ENCODE results near the gene SLC35A1.
"Not testable (repeated sequence)": the region's sequence is repeated elsewhere in the genome, so short reads cannot be mapped to it uniquely, and the experiment has no call there.

Gene SLC35A1

GRCh38 chr6:87483929-87484328 lies 11.2 kb downstream of the SLC35A1 start:
- DNase-seq (ENCODE audit: low read depth) = peak; percentile 84
- TF ChIP-seq, protein P1, sequence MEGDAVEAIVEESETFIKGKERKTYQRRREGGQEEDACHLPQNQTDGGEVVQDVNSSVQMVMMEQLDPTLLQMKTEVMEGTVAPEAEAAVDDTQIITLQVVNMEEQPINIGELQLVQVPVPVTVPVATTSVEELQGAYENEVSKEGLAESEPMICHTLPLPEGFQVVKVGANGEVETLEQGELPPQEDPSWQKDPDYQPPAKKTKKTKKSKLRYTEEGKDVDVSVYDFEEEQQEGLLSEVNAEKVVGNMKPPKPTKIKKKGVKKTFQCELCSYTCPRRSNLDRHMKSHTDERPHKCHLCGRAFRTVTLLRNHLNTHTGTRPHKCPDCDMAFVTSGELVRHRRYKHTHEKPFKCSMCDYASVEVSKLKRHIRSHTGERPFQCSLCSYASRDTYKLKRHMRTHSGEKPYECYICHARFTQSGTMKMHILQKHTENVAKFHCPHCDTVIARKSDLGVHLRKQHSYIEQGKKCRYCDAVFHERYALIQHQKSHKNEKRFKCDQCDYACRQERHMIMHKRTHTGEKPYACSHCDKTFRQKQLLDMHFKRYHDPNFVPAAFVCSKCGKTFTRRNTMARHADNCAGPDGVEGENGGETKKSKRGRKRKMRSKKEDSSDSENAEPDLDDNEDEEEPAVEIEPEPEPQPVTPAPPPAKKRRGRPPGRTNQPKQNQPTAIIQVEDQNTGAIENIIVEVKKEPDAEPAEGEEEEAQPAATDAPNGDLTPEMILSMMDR (IDR thresholded peaks at IDR 0.05; ENCODE audit: low read depth, low read length) = peak; percentile 40
- no peak for TF ChIP-seq POLR2A (IDR thresholded peaks at IDR 0.05; ENCODE audit: extremely low read depth, insufficient read length)
- H3K4me3 ChIP-seq (ENCODE audit: low read depth, low read length) = no peak overlapping the region

- DNase-seq (ENCODE audit: low read depth) = no peak
- H3K4me3 ChIP-seq (ENCODE audit: low read depth, low read length) = no peak overlapping the region
- no peak for TF ChIP-seq MAX (IDR thresholded peaks at IDR 0.05; ENCODE audit: low read depth, low read length)
- no peak for TF ChIP-seq POLR2A (IDR thresholded peaks at IDR 0.05; ENCODE audit: extremely low read depth, insufficient read length)
- TF ChIP-seq MYC (IDR thresholded peaks at IDR 0.05; ENCODE audit: low read depth, low read length) = no peak
- TF ChIP-seq, protein P1 (IDR thresholded peaks at IDR 0.05; ENCODE audit: low read depth, low read length) = no peak
These were observed 11.7 kb downstream of the SLC35A1 start for GRCh38 chr6:87484491-87484890.

DNA sequence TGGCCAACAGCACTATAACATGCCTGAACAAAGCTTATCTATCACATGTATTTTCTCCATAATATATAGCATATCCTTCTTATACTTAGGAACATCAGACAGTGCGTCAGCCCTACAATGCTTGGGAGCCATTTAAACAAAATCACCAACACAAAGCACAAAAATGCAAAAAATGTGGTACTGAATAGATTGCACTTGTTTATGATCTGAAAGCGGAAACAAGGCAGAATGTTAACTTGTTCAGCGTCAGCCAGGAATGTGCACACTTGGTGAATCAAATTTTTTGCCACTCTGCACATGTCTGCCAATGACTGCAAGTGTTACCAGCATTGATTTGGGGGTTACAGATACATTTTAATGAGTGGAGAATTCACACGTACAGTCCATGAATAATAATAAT lies 14.8 kb downstream of the SLC35A1 start:
- no peak for DNase-seq (ENCODE audit: low read depth)
- TF ChIP-seq MYC (IDR thresholded peaks at IDR 0.05; ENCODE audit: low read depth, low read length) (no peak), MAX (IDR thresholded peaks at IDR 0.05; ENCODE audit: low read depth, low read length) (no peak), POLR2A (IDR thresholded peaks at IDR 0.05; ENCODE audit: extremely low read depth, insufficient read length) (no peak)
- TF ChIP-seq, protein P1 (IDR thresholded peaks at IDR 0.05; ENCODE audit: low read depth, low read length) = no peak
- H3K4me3 ChIP-seq (ENCODE audit: low read depth, low read length) = no peak overlapping the region

DNA sequence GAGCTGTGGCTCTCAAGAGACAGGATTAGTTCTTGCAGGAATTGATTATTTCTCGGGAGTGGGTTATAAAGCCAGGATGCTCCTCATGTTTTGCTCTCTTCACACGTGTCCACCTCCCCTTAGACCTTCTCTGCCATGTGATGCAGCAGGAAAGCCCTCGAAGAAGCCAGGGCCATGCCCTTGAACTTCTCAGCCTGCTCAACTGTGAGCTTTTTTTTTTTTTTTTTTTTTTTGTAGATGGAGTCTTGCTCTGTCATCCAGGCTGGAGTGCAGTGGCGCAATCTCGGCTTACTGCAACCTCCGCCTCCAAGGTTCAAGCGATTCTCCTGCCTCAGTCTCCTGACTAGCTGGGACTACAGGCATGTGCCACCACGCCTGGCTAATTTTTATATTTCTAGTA lies 16.6 kb downstream of the SLC35A1 start:
- not testable (repeated sequence) for H3K4me3 ChIP-seq (ENCODE audit: low read depth, low read length)

DNA sequence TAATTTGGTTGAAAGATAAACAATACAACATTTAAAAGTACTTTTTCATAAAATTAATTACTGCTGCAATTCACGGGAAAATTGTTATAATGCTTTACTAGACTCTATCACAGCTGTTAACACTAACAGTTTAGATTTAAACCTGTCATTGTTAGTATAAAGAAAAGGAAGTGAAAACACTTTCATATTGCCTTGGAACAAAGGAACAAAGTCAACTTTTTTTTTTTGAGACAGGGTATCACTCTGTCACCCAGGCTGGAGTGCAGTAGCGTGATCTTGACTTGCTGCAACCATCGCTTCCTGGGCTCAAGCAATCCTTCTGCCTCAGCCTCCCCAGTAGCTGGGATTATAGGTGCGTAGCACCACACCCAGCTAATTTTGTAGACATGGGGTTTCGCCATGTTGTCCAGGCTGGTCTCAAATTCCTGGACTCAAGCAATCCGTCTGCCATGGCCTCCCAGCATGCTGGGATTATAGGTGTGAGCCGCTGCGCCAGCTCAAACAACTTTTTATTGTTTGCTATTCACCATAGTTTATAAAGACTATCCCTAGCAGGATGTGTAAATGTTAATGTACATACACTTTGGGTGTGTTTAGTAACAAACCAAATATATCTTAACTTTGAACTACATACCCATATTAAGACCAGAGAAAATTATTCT lies 22.1 kb downstream of the SLC35A1 start:
- TF ChIP-seq MYC (IDR thresholded peaks at IDR 0.05; ENCODE audit: low read depth, low read length) = no peak
- TF ChIP-seq, protein P1 (IDR thresholded peaks at IDR 0.05; ENCODE audit: low read depth, low read length) = no peak
- no peak for TF ChIP-seq POLR2A (IDR thresholded peaks at IDR 0.05; ENCODE audit: extremely low read depth, insufficient read length)
- no peak for TF ChIP-seq MAX (IDR thresholded peaks at IDR 0.05; ENCODE audit: low read depth, low read length)
- DNase-seq (ENCODE audit: low read depth) = no peak
- no peak overlapping the region for H3K4me3 ChIP-seq (ENCODE audit: low read depth, low read length)

More for the DNA sequence above, 16.6 kb downstream of the SLC35A1 start:
- DNase-seq (ENCODE audit: low read depth) = not testable (repeated sequence)

DNA sequence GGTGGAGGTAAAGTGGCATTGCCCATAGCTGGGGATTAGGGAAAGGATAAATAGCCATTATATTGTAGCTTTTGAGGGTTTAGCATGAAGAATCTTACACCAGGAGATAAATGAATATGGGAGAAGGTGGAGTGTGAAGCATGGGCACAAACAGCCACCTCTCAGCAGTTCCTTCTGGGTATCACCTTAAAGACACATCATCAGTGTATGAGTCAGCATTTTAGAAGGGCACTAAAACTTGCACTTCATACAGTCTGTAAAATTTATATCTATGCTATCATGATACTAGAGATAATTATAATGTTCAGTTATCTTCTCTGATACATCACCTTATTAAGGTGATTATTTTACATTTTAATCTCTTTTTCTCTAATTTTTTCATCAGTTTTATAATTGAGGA lies 25.3 kb downstream of the SLC35A1 start:
- no peak for TF ChIP-seq POLR2A (IDR thresholded peaks at IDR 0.05; ENCODE audit: extremely low read depth, insufficient read length)
- TF ChIP-seq, protein P1 (IDR thresholded peaks at IDR 0.05; ENCODE audit: low read depth, low read length) = no peak
- TF ChIP-seq MAX (IDR thresholded peaks at IDR 0.05; ENCODE audit: low read depth, low read length) = no peak
- no peak for TF ChIP-seq MYC (IDR thresholded peaks at IDR 0.05; ENCODE audit: low read depth, low read length)
- H3K4me3 ChIP-seq (ENCODE audit: low read depth, low read length) = no peak overlapping the region

More for the DNA sequence above, 25.3 kb downstream of the SLC35A1 start:
- no peak for DNase-seq (ENCODE audit: low read depth)

All from NB4 (cell line).